Esophagus muscularis mucosa (tissue), 4 donors: ENCODE measurements around the gene ZNF580. TPM values are rescaled to one million over a fixed set of nuclear protein-coding genes. Genes with fewer than 3 reads are reported as not detected.
A peak's percentile ranks its signal among the peaks of the same experiment; 100 is the strongest.

Source experiments
- DNase-seq: peaks from one replicate; pipeline ENCODE4 v3.0.0-alpha.2; 2017; ENCODE audit errors: extremely low spot score
- H3K27ac ChIP-seq, 4 donors: fragments of 200-600 bp; sonication (generic); replicated peaks in 1 of 4; 1 replicate in 3 of 4; 2 replicates in 1 of 4; pipeline ENCODE4 v1.5.1; 2016 to 2019; ENCODE audit warnings: mild to moderate bottlenecking in 1 of 4
- H3K27me3 ChIP-seq, 4 donors: fragments of 200-600 bp; sonication (generic); one replicate each; pipeline versions ENCODE4 v1.5.1 to v1.6.0; 2016 to 2019
- H3K36me3 ChIP-seq, 4 donors: fragments of 200-600 bp; sonication (generic); one replicate each; pipeline ENCODE4 v1.5.1; 2016 to 2019
- H3K4me1 ChIP-seq, 4 donors: fragments of 200-600 bp; sonication (generic); one replicate each; pipeline ENCODE4 v1.5.1; 2016 to 2019
- H3K4me3 ChIP-seq, 4 donors: fragments of 200-600 bp; sonication (generic); 1 replicate in 2 of 4; 2 replicates in 2 of 4; pipeline ENCODE4 v1.5.1; 2016 to 2019; ENCODE audit warnings: mild to moderate bottlenecking in 4 of 4, moderate library complexity in 1 of 4
- H3K9me3 ChIP-seq, 4 donors: fragments of 200-600 bp; sonication (generic); 1 replicate in 3 of 4; 2 replicates in 1 of 4; pipeline ENCODE4 v1.5.1; 2016 to 2019
- EP300 ChIP-seq: sonication (generic); formaldehyde crosslinking; IDR thresholded peaks from one replicate; pipeline ENCODE4 v1.6.1; 2017; ENCODE audit warnings: antibody characterized with exemption
- POLR2A ChIP-seq: fragments of 450-650 bp; IDR thresholded peaks from one replicate; pipeline ENCODE4 v1.6.1; 2017; ENCODE audit warnings: antibody characterized with exemption, moderate library complexity, mild to moderate bottlenecking, low read depth
- POLR2AphosphoS5 ChIP-seq, 2 donors: sonication (generic); formaldehyde crosslinking; IDR thresholded peaks; one replicate each; pipeline ENCODE4 v1.6.1; 2017; ENCODE audit warnings: antibody characterized with exemption in 2 of 2
- WGBS: methylation state at CpG from one replicate; pipeline ENCODE4 v1.1.5; 2018; 5-methylcytosine and 5-hydroxymethylcytosine counted together
- intact Hi-C: fragments of 100-400 bp; cut with DNase I; formaldehyde crosslinking; loops from one replicate; pipeline ENCODE4 v1.15.1; 2023
- total RNA-seq, 4 donors: library from RNA; depleted of rRNA; stranded (reverse); fragments of >200 nt; gene quantifications; one replicate each; pipeline versions ENCODE4 v1.1.0 to v1.2.1, GENCODE V29; 2016
- TF ChIP-seq, protein P1 (sequence below), 3 experiments: fragments of 200-600 bp in 2 of 3; fragments of 450-650 bp in 1 of 3; sonication (generic) in 2 of 3; IDR thresholded peaks; one replicate each; pipeline ENCODE4 v1.5.1; 2017 to 2019; ENCODE audit warnings: antibody characterized with exemption in 3 of 3, mild to moderate bottlenecking in 2 of 3, moderate library complexity in 1 of 3

Gene ZNF580
- total RNA-seq, 4 donors from 2014 or later = 38.3 to 66.8 (median 43.1) TPM

DNA sequence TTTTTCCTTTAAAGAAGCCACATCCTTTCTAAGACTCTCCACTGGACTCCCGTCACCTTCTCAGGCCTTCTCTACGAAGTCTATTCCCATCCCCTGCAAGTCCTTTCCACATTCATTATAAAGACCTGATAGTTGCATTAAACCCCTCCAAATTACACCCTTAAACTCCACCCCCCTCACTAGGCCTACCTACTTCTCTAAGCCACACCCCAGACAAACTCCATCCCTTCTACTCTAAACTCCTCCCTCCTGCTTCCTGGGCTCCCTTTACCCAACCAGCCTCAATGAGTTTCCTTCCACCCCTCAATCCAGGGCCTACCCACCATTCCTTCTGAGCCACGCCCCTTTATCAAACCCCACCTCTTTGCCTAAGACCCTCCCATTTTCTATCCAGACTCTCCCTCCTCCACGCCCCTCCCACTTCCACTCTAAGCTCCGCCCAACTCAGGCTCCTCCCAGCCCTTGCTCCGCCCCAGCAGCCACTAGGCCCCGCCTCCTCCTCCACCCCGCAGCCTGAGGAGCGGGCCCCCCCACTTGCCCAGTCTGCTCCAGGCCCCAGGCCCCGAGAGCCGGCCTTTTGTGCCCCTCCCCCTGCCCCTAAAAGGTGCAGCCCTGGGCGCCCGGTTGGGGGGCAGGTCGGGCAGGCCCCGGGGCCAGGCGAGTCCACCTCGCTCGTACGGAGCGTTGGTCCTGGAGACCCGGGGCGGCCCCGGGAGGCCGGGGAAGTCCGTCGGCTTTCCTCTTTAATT lies 41.9 kb upstream of the ZNF580 start:
- peak in 1 of 2 donors; percentile 33 for TF ChIP-seq POLR2AphosphoS5 (IDR thresholded peaks at IDR 0.05)
- no peak for TF ChIP-seq EP300
- DNase-seq = peak; percentile 98
- Histone ChIP-seq H3K4me1 (peaks cover 8 to 37% (median 20%) of the 10 kb centered on the region in 4 donors), H3K4me3 (peak overlapping the region; percentile 72 to 87 (median 84)), H3K27ac (peak overlapping the region; percentile 95 to 98 (median 96)), H3K27me3 (no peaks in the 10 kb centered on the region), H3K36me3 (peaks cover 9 to 42% (median 33%) of the 10 kb centered on the region in 4 donors), H3K9me3 (no peaks in the 10 kb centered on the region)
- intact Hi-C loops = no loop called here
- WGBS = 17% methylated on average over 9 of the region's 26 CpGs

DNA sequence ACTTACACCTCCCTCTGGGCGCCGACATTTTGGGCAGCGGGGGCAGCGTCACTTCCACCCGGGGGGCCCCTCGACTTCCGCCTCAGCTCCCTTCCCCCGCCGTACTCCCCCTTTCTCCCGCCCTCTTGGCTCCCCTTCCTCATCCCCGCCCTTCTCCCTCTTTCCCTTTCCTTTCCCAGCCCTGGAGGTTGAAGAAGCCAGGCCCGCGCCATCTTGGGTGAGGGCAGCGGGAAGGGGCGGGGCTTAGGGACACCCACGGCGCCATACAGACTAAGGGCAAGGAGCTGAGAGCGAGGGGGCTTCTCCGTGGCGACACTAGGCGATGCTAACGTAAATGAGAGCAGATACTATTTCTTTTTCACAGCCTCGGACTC lies 41.3 kb upstream of the ZNF580 start, which contains the start of gene FIZ1:
FIZ1 (minus strand) TSS at position 50 of the 374 bp plus-strand sequence. CDS start 1,652 bp downstream, outside the sequence.
- H3K4me3 ChIP-seq = peak within 1 kb of the TSS; percentile 72 to 87 (median 84)
- H3K36me3 ChIP-seq = peaks cover 9 to 40% (median 32%) of the 10 kb centered on the region in 4 donors
- under 1% methylated on average over 23 of the region's 23 CpGs for WGBS
- H3K27me3 ChIP-seq = no peaks in the 10 kb centered on the region
- peak; percentile 100 for DNase-seq
- H3K4me1 ChIP-seq = peaks cover 14 to 43% (median 26%) of the 10 kb centered on the region in 4 donors
- no peak for TF ChIP-seq EP300
- TF ChIP-seq POLR2AphosphoS5 (IDR thresholded peaks at IDR 0.05) = peak; percentile 56 to 73
- intact Hi-C loops = no loop called here
- H3K27ac ChIP-seq = peak within 1 kb of the TSS; percentile 95 to 98 (median 96)
- no peaks in the 10 kb centered on the region for H3K9me3 ChIP-seq

DNA sequence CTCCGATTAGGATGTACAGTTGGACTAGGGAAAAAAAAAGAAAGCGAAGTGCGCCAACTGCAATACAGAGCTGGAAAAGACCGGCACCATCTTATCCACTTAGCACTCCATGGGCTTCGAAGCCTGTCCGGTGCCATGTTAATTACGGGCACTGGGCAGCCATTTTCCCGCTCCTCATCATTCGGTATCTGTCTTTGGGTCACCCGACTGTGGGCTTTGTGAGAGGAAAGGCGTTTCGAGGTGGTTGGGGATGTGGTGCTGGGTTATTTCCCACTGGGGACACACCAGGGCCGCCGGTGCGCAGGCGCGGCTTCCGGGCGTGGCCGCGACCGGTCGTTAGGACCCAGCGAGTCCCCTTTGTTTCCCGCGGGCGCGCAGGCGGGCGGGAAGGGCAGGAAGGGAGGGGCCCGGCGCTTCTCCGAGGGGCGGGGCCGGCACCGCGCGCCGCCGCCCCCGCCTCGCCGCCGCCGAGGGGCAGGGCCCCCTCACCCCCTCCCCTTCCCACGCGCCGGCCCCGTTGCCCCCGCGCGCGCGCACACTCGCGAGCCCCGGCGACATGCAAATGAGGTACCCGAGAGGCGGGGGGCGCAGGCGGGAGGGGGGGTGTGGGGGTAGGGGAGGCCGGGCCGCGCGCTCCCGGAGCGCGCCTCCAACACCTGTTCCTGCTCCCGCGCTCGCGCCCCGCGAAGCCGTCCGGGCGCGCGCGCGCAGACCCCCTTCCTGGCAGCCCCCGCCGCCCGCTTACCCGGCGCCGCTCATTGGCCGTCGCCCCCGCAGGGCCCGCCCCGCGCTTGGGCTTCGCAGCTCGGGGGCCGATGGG lies 40.8 kb upstream of the ZNF580 start, which contains the start of gene ZNF524:
ZNF524 (plus strand) TSS at position 447 of the 820 bp plus-strand sequence. CDS start 1,825 bp downstream, outside the sequence.
- Histone ChIP-seq H3K27me3 (no peaks in the 10 kb centered on the region), H3K27ac (peak within 1 kb of the TSS; percentile 95 to 98 (median 96)), H3K4me3 (peak within 1 kb of the TSS; percentile 72 to 87 (median 84)), H3K9me3 (no peaks in the 10 kb centered on the region), H3K4me1 (peaks cover 20 to 49% (median 32%) of the 10 kb centered on the region in 4 donors), H3K36me3 (peaks cover 9 to 35% (median 29%) of the 10 kb centered on the region in 4 donors)
- peak; percentile 98 for DNase-seq
- intact Hi-C loops = no loop called here
- peak in 1 of 2 donors; percentile 41 for TF ChIP-seq POLR2AphosphoS5 (IDR thresholded peaks at IDR 0.05)
- TF ChIP-seq, protein P1, sequence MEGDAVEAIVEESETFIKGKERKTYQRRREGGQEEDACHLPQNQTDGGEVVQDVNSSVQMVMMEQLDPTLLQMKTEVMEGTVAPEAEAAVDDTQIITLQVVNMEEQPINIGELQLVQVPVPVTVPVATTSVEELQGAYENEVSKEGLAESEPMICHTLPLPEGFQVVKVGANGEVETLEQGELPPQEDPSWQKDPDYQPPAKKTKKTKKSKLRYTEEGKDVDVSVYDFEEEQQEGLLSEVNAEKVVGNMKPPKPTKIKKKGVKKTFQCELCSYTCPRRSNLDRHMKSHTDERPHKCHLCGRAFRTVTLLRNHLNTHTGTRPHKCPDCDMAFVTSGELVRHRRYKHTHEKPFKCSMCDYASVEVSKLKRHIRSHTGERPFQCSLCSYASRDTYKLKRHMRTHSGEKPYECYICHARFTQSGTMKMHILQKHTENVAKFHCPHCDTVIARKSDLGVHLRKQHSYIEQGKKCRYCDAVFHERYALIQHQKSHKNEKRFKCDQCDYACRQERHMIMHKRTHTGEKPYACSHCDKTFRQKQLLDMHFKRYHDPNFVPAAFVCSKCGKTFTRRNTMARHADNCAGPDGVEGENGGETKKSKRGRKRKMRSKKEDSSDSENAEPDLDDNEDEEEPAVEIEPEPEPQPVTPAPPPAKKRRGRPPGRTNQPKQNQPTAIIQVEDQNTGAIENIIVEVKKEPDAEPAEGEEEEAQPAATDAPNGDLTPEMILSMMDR (IDR thresholded peaks at IDR 0.05) = no peak
- under 1% methylated on average over 64 of the region's 97 CpGs for WGBS

- Histone ChIP-seq H3K27me3 (no peaks in the 10 kb centered on the region), H3K36me3 (peaks cover 9 to 29% (median 23%) of the 10 kb centered on the region in 4 donors), H3K27ac (peak overlapping the region; percentile 95 to 98 (median 96)), H3K9me3 (no peaks in the 10 kb centered on the region), H3K4me1 (peaks cover 20 to 49% (median 33%) of the 10 kb centered on the region in 4 donors), H3K4me3 (peak overlapping the region; percentile 72 to 87 (median 84))
- WGBS = 10% methylated on average over 5 of the region's 15 CpGs
- DNase-seq = no peak
- intact Hi-C loops = no loop called here
- no peak for TF ChIP-seq EP300
- no peak for TF ChIP-seq POLR2AphosphoS5 (IDR thresholded peaks at IDR 0.05)
- TF ChIP-seq, protein P1 (IDR thresholded peaks at IDR 0.05) = no peak
- no peak for TF ChIP-seq POLR2A
Observed at GRCh38 chr19:55600662-55601028, 40.2 kb upstream of the ZNF580 start.

DNA sequence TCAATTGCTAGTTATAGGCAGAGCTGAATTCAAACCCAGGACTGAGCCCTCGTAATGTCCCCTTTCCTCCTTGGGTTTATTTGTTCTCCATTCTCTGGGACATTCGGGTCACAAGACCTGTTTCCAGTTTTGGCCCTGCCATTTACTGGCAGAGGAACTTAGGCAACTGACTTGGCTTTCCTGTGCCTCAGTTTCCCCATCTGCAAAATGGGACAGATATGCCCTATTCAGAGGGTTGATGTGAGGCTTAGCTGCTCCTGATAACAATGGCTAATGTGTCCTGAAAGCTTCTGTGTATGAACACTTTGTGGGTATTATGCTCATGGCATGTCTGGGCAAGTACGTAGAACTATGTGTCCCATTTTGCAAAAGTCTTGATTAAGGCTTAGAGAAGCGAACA lies 39.7 kb upstream of the ZNF580 start:
- no peaks in the 10 kb centered on the region for H3K27me3 ChIP-seq
- WGBS = 67% methylated on average over 4 of the region's 4 CpGs
- H3K27ac ChIP-seq = peak overlapping the region; percentile 95 to 98 (median 96)
- H3K4me1 ChIP-seq = peaks cover 20 to 52% (median 35%) of the 10 kb centered on the region in 4 donors
- H3K9me3 ChIP-seq = no peaks in the 10 kb centered on the region
- H3K4me3 ChIP-seq = peak overlapping the region; percentile 72 to 87 (median 84)
- intact Hi-C loops = no loop called here
- TF ChIP-seq, protein P1 (IDR thresholded peaks at IDR 0.05) = no peak
- TF ChIP-seq POLR2AphosphoS5 (IDR thresholded peaks at IDR 0.05) (no peak), EP300 (no peak), POLR2A (no peak)
- DNase-seq = no peak
- H3K36me3 ChIP-seq = peaks cover 8 to 25% (median 19%) of the 10 kb centered on the region in 4 donors
